IMR-90 (cell line): ENCODE measurements around the gene ITCH.

Experiments
- BHLHE40 ChIP-seq: fragments of 150-350 bp; IDR thresholded peaks from 2 replicates; pipeline ENCODE4 v1.6.1; 2016; ENCODE audit warnings: mild to moderate bottlenecking, low read depth, low read length
- CEBPB ChIP-seq: IDR thresholded peaks from 2 replicates; pipeline ENCODE4 v1.6.1; 2012; ENCODE audit warnings: low read depth, low read length, improper control_type of control experiment
- CTCF ChIP-seq: conservative IDR thresholded peaks from 2 replicates; pipeline ENCODE4 v1.5.1; 2012; ENCODE audit warnings: mild to moderate bottlenecking, low read depth, low read length, improper control_type of control experiment
- ELK1 ChIP-seq: fragments of 150-350 bp; IDR thresholded peaks from 2 replicates; pipeline ENCODE4 v1.6.1; 2016; ENCODE audit warnings: low read depth, mild to moderate bottlenecking, low read length, moderate library complexity, borderline replicate concordance
- FOS ChIP-seq: fragments of 150-350 bp; IDR thresholded peaks from 2 replicates; pipeline ENCODE4 v1.6.1; 2016; ENCODE audit warnings: low read depth, low read length
- MAFK ChIP-seq: IDR thresholded peaks from 2 replicates; pipeline ENCODE4 v1.6.1; 2012; ENCODE audit warnings: low read depth, low read length, improper control_type of control experiment
- MXI1 ChIP-seq: IDR thresholded peaks from 2 replicates; pipeline ENCODE4 v1.6.1; 2012; ENCODE audit warnings: low read depth, mild to moderate bottlenecking, low read length, moderate library complexity, borderline replicate concordance
- NFE2L2 ChIP-seq: fragments of 150-350 bp; IDR thresholded peaks from 2 replicates; pipeline ENCODE4 v1.6.1; 2016; ENCODE audit warnings: low read depth, mild to moderate bottlenecking, low read length
- POLR2A ChIP-seq: IDR thresholded peaks from 2 replicates; pipeline ENCODE4 v1.6.1; 2012; ENCODE audit warnings: mild to moderate bottlenecking, low read depth, low read length
- RFX5 ChIP-seq: IDR thresholded peaks from 2 replicates; pipeline ENCODE4 v1.8.0; 2012; ENCODE audit warnings: low read depth, mild to moderate bottlenecking, low read length, moderate library complexity
- USF2 ChIP-seq: fragments of 150-350 bp; IDR thresholded peaks from 2 replicates; pipeline ENCODE4 v1.6.1; 2017; ENCODE audit warnings: mild to moderate bottlenecking, antibody characterized with exemption, low read length, low read depth

- TF ChIP-seq CTCF (no peak), MXI1 (no peak), CEBPB (no peak), POLR2A (no peak), MAFK (no peak), USF2 (no peak), ELK1 (no peak), RFX5 (no peak), NFE2L2 (no peak), FOS (no peak), BHLHE40 (no peak)
Observed at GRCh38 chr20:34546751-34547181, 183.7 kb downstream of the ITCH start.
